HG02884 (cell line): ENCODE data around the gene NUP42.
A peak's percentile ranks its signal among the peaks of the same experiment; 100 is the strongest.

Experiments used
- ATAC-seq: cut with Tn5 transposase; IDR thresholded peaks from one replicate; pipeline ENCODE4 v1.9.1; 2021; ENCODE audit warnings: mild to moderate bottlenecking, moderate library complexity; ENCODE audit not compliant: unreplicated experiment

The NUP42 gene

GRCh38 chr7:23232966-23233365 lies 51.1 kb downstream of the NUP42 start:
- no peak for ATAC-seq

- ATAC-seq = peak; percentile 94
Observed at GRCh38 chr7:23234569-23235296, 52.9 kb downstream of the NUP42 start.

GRCh38 chr7:23235813-23236221 lies 54.0 kb downstream of the NUP42 start:
- ATAC-seq = no peak

GRCh38 chr7:23237000-23237399 lies 55.2 kb downstream of the NUP42 start:
- no peak for ATAC-seq

GRCh38 chr7:23238983-23239652 lies 57.3 kb downstream of the NUP42 start:
- ATAC-seq = no peak

- ATAC-seq = no peak
Observed at GRCh38 chr7:23239698-23240097, 57.9 kb downstream of the NUP42 start.

- no peak for ATAC-seq
Observed at GRCh38 chr7:23242321-23242720, 60.5 kb downstream of the NUP42 start.

- ATAC-seq = no peak
Observed at GRCh38 chr7:23242935-23243334, 61.1 kb downstream of the NUP42 start.

- ATAC-seq = no peak
Observed at GRCh38 chr7:23246555-23246954, 64.7 kb downstream of the NUP42 start, which contains the start of gene GPNMB. Gene GPNMB, plus strand, starts transcription at chr7:23246775. Its CDS starts 83 bp downstream, at chr7:23246858.

GRCh38 chr7:23247046-23247602 lies 65.3 kb downstream of the NUP42 start:
- ATAC-seq = no peak

- no peak for ATAC-seq
Observed at GRCh38 chr7:23247603-23248335, 65.9 kb downstream of the NUP42 start.

GRCh38 chr7:23249486-23249885 lies 67.6 kb downstream of the NUP42 start:
- ATAC-seq = no peak
